WTC11 (cell line): ENCODE data around the gene MAP7.

Experiments
- NFATC4 ChIP-seq: fragments of 250-450 bp; sonication (Bioruptor Pico); IDR thresholded peaks from 2 replicates; pipeline ENCODE4 v1.9.0; 2021; ENCODE audit warnings: mild to moderate bottlenecking
- TF ChIP-seq, protein P1 (sequence below): fragments of 200-600 bp; IDR thresholded peaks from 2 replicates; pipeline ENCODE4 v1.8.0; 2022; ENCODE audit warnings: antibody characterized with exemption
- TF ChIP-seq, protein P2 (sequence below): fragments of 250-450 bp; sonication (Bioruptor Pico); IDR thresholded peaks from 2 replicates; pipeline ENCODE4 v1.9.0; 2021; ENCODE audit warnings: mild to moderate bottlenecking
- TF ChIP-seq, protein P3 (sequence below): sonication (generic); formaldehyde crosslinking; IDR thresholded peaks from 2 replicates; pipeline ENCODE4 v1.8.0; 2022; ENCODE audit warnings: mild to moderate bottlenecking, missing genetic modification reagents

DNA sequence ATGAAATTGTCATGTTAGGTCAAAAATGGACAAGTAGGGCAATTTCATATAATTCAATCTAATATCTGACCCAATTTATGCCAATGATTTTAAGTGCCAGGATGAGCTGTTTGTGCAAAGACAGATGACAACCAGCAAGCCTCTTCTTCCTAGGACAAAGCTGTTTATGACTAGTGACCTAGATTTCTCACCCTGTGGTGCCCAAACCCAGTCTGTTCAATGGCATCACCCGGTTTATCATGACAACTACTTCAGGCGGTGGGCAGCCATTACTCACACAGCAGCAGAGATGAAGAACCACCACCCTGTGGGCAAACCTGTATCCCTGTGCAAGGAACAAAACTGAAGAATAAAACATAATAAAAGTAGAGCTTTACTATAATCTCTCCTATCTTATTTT lies 59.0 kb downstream of the MAP7 start:
- TF ChIP-seq, protein P1, sequence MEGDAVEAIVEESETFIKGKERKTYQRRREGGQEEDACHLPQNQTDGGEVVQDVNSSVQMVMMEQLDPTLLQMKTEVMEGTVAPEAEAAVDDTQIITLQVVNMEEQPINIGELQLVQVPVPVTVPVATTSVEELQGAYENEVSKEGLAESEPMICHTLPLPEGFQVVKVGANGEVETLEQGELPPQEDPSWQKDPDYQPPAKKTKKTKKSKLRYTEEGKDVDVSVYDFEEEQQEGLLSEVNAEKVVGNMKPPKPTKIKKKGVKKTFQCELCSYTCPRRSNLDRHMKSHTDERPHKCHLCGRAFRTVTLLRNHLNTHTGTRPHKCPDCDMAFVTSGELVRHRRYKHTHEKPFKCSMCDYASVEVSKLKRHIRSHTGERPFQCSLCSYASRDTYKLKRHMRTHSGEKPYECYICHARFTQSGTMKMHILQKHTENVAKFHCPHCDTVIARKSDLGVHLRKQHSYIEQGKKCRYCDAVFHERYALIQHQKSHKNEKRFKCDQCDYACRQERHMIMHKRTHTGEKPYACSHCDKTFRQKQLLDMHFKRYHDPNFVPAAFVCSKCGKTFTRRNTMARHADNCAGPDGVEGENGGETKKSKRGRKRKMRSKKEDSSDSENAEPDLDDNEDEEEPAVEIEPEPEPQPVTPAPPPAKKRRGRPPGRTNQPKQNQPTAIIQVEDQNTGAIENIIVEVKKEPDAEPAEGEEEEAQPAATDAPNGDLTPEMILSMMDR: no peak
- TF ChIP-seq, protein P2, sequence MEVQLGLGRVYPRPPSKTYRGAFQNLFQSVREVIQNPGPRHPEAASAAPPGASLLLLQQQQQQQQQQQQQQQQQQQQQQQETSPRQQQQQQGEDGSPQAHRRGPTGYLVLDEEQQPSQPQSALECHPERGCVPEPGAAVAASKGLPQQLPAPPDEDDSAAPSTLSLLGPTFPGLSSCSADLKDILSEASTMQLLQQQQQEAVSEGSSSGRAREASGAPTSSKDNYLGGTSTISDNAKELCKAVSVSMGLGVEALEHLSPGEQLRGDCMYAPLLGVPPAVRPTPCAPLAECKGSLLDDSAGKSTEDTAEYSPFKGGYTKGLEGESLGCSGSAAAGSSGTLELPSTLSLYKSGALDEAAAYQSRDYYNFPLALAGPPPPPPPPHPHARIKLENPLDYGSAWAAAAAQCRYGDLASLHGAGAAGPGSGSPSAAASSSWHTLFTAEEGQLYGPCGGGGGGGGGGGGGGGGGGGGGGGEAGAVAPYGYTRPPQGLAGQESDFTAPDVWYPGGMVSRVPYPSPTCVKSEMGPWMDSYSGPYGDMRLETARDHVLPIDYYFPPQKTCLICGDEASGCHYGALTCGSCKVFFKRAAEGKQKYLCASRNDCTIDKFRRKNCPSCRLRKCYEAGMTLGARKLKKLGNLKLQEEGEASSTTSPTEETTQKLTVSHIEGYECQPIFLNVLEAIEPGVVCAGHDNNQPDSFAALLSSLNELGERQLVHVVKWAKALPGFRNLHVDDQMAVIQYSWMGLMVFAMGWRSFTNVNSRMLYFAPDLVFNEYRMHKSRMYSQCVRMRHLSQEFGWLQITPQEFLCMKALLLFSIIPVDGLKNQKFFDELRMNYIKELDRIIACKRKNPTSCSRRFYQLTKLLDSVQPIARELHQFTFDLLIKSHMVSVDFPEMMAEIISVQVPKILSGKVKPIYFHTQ (CRISPR knock-in tag): no peak
- TF ChIP-seq, protein P3, sequence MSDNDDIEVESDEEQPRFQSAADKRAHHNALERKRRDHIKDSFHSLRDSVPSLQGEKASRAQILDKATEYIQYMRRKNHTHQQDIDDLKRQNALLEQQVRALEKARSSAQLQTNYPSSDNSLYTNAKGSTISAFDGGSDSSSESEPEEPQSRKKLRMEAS (CRISPR knock-in tag): no peak
- TF ChIP-seq NFATC4 (CRISPR knock-in tag): no peak
